ENCODE measurements around the gene GFRA4. TPM values are rescaled to one million over a fixed set of nuclear protein-coding genes. Genes with fewer than 3 reads are reported as not detected.

GFRA4 gene
- total RNA-seq, 2 donors from 2014 or later, result not detected

GRCh38 chr20:3648951-3649350, 14.2 kb downstream of the GFRA4 start:
- peaks cover 6 to 12% of the 10 kb centered on the region in 2 donors for H3K4me1 Mint-ChIP-seq (ENCODE audit: low read depth in 2 of 2)
- H3K4me3 Mint-ChIP-seq, result no peak overlapping the region
- no peaks in the 10 kb centered on the region for H3K9me3 Mint-ChIP-seq
- ATAC-seq (no peak), DNase-seq (ENCODE audit: low spot score) (no peak)
- H3K27ac Mint-ChIP-seq, result no peak overlapping the region
- no peaks in the 10 kb centered on the region for H3K27me3 Mint-ChIP-seq
- H3K36me3 Mint-ChIP-seq, result peaks cover 7% of the 10 kb centered on the region

- H3K36me3 Mint-ChIP-seq, result peaks cover 8% of the 10 kb centered on the region
- no peak overlapping the region for H3K27ac Mint-ChIP-seq
- H3K4me1 Mint-ChIP-seq (ENCODE audit: low read depth in 2 of 2), result peaks cover 3 to 6% of the 10 kb centered on the region in 2 donors
- H3K4me3 Mint-ChIP-seq, result no peak overlapping the region
- H3K9me3 Mint-ChIP-seq, result no peaks in the 10 kb centered on the region
- no peak for DNase-seq (ENCODE audit: low spot score)
- H3K27me3 Mint-ChIP-seq, result no peaks in the 10 kb centered on the region
- ATAC-seq, result no peak
These were observed 15.7 kb downstream of the GFRA4 start for GRCh38 chr20:3647473-3647872.

DNA sequence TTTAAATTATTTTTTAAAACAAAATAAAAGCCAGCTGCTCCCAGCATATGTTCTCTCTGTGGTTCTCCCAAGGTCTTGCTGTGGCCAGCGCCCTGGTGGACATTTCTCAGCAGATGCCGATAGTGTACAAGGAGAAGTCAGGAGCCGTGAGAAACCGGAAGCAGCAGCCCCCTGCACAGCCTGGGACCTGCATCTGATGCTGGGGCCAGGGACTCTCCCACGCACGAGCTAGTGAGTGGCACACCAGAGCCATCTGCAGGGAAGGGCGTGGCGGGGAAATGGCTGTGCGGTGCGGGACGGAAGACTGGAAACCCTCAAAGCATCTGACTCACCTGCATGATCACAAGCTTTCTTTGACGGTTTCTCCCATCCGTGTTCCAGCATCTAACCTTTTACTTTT, 16.5 kb downstream of the GFRA4 start:
- Mint-ChIP-seq H3K4me3 (no peak overlapping the region), H3K27me3 (no peaks in the 10 kb centered on the region), H3K4me1 (ENCODE audit: low read depth in 2 of 2) (peaks cover 0 to 3% of the 10 kb centered on the region in 2 donors), H3K27ac (no peak overlapping the region), H3K36me3 (peaks cover 13% of the 10 kb centered on the region), H3K9me3 (no peaks in the 10 kb centered on the region)
- ATAC-seq (no peak), DNase-seq (ENCODE audit: low spot score) (no peak)

DNA sequence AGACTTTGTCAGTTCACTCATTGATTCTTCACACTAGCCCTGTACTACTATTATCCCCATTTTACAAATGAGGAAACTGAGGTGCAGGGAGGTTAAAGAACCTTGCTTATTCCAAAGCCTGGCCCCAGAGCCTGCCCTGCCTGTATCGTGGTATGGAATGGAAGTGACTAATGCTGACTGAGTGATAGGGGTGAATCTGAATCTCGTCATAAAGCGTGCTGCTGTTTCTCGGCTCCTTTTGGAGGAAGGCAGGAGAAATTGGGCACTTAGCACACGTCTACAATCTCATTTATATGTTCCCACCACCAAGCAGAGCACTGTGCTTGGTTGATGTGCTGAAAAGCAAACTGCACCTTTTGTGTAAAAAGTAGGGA, 17.1 kb downstream of the GFRA4 start:
- no peak for ATAC-seq
- no peak overlapping the region for H3K4me3 Mint-ChIP-seq
- no peak overlapping the region for H3K27ac Mint-ChIP-seq
- H3K4me1 Mint-ChIP-seq (ENCODE audit: low read depth in 2 of 2), result no peaks in the 10 kb centered on the region
- H3K36me3 Mint-ChIP-seq, result peaks cover 13% of the 10 kb centered on the region
- H3K9me3 Mint-ChIP-seq, result no peaks in the 10 kb centered on the region
- DNase-seq (ENCODE audit: low spot score), result no peak
- no peaks in the 10 kb centered on the region for H3K27me3 Mint-ChIP-seq

DNA sequence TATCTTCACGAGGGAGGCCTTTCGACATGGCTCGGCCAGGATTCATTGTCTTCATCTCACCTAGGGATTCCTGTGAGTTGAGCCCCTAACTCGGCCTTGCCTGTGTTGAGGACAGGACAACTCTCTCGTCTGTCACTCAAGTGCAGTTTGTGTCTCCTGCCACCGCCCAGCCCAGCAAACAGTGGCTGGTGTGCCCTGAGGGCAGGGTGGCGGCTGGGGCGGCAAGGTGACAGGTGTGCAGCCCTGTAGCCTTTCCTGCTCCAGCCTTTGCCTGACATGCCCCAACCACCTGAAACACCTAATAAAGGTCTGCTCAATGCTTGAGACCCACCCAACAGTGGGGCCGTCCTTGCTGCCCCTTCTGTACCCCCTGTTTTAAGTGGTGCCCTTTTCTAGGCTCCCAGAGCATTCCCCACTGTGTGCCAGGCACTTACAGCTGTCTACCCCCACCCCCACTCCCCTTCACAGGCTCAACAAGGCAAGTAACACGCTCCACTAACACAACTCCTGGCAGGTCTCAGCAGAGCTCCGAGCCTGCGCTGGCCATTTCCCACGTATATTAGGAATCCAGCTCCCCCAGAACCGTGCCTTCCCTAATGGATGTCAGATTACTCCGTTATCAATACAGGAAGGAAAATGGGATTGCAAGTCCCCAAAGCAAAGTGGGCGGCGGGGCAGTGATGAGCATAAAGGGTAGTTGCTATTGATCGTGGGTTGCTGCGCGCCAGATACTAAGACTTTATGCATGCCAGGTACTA, 17.7 kb downstream of the GFRA4 start:
- ATAC-seq, result no peak
- H3K4me3 Mint-ChIP-seq, result no peak overlapping the region
- no peak for DNase-seq (ENCODE audit: low spot score)
- no peak overlapping the region for H3K27ac Mint-ChIP-seq
- H3K27me3 Mint-ChIP-seq, result no peaks in the 10 kb centered on the region
- no peaks in the 10 kb centered on the region for H3K9me3 Mint-ChIP-seq
- H3K36me3 Mint-ChIP-seq, result peaks cover 17% of the 10 kb centered on the region
- H3K4me1 Mint-ChIP-seq (ENCODE audit: low read depth in 2 of 2), result no peaks in the 10 kb centered on the region

DNA sequence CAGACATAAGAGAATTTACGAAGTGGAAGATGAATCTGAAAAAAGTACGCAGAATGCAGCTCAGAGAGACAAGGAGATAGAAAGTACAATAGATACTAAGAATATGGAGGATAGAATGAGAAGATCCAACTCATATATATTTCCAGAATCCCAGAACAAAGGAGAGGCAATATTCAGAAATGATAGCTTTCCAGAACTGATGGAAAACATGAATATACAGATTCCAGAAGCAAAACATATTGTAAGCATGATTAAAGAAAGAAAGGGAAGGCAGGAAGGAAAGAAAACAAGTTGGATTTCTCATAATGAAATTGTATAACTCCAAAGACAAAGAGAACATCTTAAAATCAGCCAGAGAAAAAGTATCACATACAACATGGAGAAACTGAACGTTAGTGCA, 22.9 kb downstream of the GFRA4 start:
- no peak overlapping the region for H3K4me3 Mint-ChIP-seq
- no peaks in the 10 kb centered on the region for H3K27me3 Mint-ChIP-seq
- no peak for ATAC-seq
- no peak for DNase-seq (ENCODE audit: low spot score)
- peaks cover 16% of the 10 kb centered on the region for H3K36me3 Mint-ChIP-seq
- no peaks in the 10 kb centered on the region for H3K9me3 Mint-ChIP-seq
- no peak overlapping the region for H3K27ac Mint-ChIP-seq
- no peaks in the 10 kb centered on the region for H3K4me1 Mint-ChIP-seq (ENCODE audit: low read depth in 2 of 2)

DNA sequence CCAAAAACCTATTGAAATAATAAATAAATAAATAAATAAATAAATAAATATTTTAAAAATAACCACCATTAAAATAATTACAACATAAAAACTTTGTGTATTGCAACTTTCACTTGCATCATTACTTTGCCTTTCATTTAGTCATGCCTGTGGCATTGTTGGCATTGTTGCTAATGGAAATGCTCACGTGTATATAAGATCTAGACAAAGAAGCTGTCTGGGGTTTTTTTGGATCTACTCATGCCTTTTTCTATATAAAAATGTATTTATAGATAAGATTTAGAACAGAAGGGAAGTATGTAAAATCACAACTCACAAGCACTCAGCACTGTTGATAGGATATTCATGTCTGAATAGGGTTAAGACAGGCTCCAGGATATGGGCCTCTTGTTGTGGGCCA, 27.9 kb downstream of the GFRA4 start:
- peaks cover 4% of the 10 kb centered on the region for H3K36me3 Mint-ChIP-seq
- no peak overlapping the region for H3K27ac Mint-ChIP-seq
- H3K4me1 Mint-ChIP-seq (ENCODE audit: low read depth in 2 of 2), result no peaks in the 10 kb centered on the region
- H3K4me3 Mint-ChIP-seq, result no peak overlapping the region
- DNase-seq (ENCODE audit: low spot score) (no peak), ATAC-seq (no peak)
- H3K9me3 Mint-ChIP-seq, result no peaks in the 10 kb centered on the region
- H3K27me3 Mint-ChIP-seq, result no peaks in the 10 kb centered on the region

- no peak for ATAC-seq
- DNase-seq (ENCODE audit: low spot score), result no peak
- no peak overlapping the region for H3K27ac Mint-ChIP-seq
- H3K36me3 Mint-ChIP-seq, result peaks cover 6% of the 10 kb centered on the region
- H3K9me3 Mint-ChIP-seq, result no peaks in the 10 kb centered on the region
- H3K4me1 Mint-ChIP-seq (ENCODE audit: low read depth in 2 of 2), result no peaks in the 10 kb centered on the region
- no peak overlapping the region for H3K4me3 Mint-ChIP-seq
- no peaks in the 10 kb centered on the region for H3K27me3 Mint-ChIP-seq
These were observed 29.2 kb downstream of the GFRA4 start for GRCh38 chr20:3633913-3634478.

GRCh38 chr20:3632311-3633004, 30.7 kb downstream of the GFRA4 start:
- no peaks in the 10 kb centered on the region for H3K9me3 Mint-ChIP-seq
- no peak overlapping the region for H3K4me3 Mint-ChIP-seq
- H3K4me1 Mint-ChIP-seq (ENCODE audit: low read depth in 2 of 2), result no peaks in the 10 kb centered on the region
- H3K36me3 Mint-ChIP-seq, result peaks cover 6% of the 10 kb centered on the region
- no peak for DNase-seq (ENCODE audit: low spot score)
- H3K27ac Mint-ChIP-seq, result no peak overlapping the region
- no peak for ATAC-seq
- H3K27me3 Mint-ChIP-seq, result no peaks in the 10 kb centered on the region

DNA sequence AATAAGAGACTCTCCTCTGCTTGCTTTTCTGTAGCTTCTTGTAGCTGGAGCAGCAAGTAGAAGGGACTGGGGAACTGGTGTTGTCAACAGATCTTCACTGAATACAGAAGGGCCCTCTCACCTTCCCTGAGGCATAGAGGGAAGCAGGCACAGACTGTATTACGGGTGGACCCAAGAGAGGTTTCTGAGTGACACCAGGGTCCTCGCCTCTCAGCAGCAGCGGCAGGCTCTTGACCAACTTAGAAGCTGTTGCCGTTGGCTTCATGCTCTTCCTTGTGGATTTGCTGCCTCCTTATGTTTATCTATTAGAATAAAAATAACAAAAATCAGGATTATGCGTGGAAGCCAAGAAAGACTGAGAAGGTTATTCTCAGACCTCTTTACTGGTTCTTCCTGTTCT, 31.7 kb downstream of the GFRA4 start:
- no peaks in the 10 kb centered on the region for H3K4me1 Mint-ChIP-seq (ENCODE audit: low read depth in 2 of 2)
- no peak overlapping the region for H3K4me3 Mint-ChIP-seq
- no peak overlapping the region for H3K27ac Mint-ChIP-seq
- ATAC-seq, result no peak
- no peaks in the 10 kb centered on the region for H3K27me3 Mint-ChIP-seq
- DNase-seq (ENCODE audit: low spot score), result no peak
- H3K36me3 Mint-ChIP-seq, result peaks cover 12% of the 10 kb centered on the region
- no peaks in the 10 kb centered on the region for H3K9me3 Mint-ChIP-seq

DNA sequence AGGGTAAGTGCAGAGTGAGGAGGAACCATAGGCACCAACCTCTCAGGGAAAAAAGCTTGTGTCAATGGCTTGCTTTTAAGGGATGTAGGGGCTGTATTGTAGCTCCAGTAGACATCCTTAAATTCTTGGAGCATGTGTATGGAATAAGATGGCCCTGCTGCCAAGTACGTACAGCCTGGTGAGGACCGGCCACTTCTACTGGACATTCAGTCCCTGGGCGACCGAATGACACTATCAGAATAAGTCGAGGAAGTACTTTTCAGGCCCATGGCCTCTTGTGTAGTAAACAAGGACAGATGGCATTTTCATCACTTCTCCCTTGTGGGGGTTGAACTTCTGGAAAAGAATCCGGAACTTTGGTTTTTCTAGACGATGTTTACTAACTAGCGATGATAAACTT, 32.8 kb downstream of the GFRA4 start:
- no peak overlapping the region for H3K27ac Mint-ChIP-seq
- H3K4me3 Mint-ChIP-seq, result no peak overlapping the region
- H3K4me1 Mint-ChIP-seq (ENCODE audit: low read depth in 2 of 2), result no peaks in the 10 kb centered on the region
- H3K36me3 Mint-ChIP-seq, result peaks cover 12% of the 10 kb centered on the region
- DNase-seq (ENCODE audit: low spot score), result no peak
- no peaks in the 10 kb centered on the region for H3K9me3 Mint-ChIP-seq
- H3K27me3 Mint-ChIP-seq, result no peaks in the 10 kb centered on the region
- peak in 1 of 2 donors; percentile 20 for ATAC-seq

DNA sequence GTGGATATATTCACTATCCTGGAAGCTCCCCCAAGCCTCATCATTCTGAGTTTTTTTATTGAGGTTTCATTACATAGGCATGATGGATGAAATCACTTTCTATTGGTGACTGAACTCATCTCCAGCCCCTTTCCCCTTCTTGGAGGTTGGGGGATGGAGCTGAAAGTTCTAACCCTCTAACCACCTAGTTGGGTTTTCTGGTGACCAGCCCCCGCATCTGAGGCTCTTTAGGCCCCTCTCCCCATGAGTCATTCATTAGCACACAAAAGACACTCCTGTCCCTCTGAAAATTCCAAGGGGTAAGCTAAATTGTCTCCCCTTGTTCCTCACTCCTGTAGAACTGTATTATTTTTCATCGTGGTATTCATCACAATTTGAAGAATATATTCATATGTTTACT, 33.3 kb downstream of the GFRA4 start:
- no peaks in the 10 kb centered on the region for H3K4me1 Mint-ChIP-seq (ENCODE audit: low read depth in 2 of 2)
- peaks cover 12% of the 10 kb centered on the region for H3K36me3 Mint-ChIP-seq
- no peaks in the 10 kb centered on the region for H3K27me3 Mint-ChIP-seq
- ATAC-seq (no peak), DNase-seq (ENCODE audit: low spot score) (no peak)
- no peak overlapping the region for H3K4me3 Mint-ChIP-seq
- H3K9me3 Mint-ChIP-seq, result no peaks in the 10 kb centered on the region
- H3K27ac Mint-ChIP-seq, result no peak overlapping the region

- Mint-ChIP-seq H3K4me3 (no peak overlapping the region), H3K4me1 (ENCODE audit: low read depth in 2 of 2) (no peaks in the 10 kb centered on the region), H3K27ac (no peak overlapping the region), H3K27me3 (no peaks in the 10 kb centered on the region), H3K9me3 (no peaks in the 10 kb centered on the region), H3K36me3 (peaks cover 12% of the 10 kb centered on the region)
- DNase-seq (ENCODE audit: low spot score), result no peak
- no peak for ATAC-seq
These were observed 34.5 kb downstream of the GFRA4 start for GRCh38 chr20:3628502-3629314.

DNA sequence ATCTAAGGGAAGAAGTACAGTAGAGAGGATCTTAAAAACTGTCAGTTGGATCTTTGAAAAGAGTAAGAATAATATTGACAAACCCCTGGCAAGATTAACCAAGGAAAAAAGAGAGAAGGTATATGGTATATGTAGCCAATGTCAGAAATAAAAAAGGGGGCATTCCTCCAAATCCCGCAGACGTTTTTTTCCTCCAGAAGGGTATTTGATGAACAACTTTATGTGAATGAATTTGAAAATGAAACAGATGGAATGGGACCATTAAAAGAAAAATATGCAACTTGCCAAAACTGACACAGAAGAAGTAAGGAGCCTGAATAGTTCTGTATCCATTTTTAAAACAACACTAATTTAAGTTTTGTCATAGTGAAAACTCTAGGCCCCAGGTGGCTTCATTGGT, 35.7 kb downstream of the GFRA4 start:
- DNase-seq (ENCODE audit: low spot score) (no peak), ATAC-seq (no peak)
- Mint-ChIP-seq H3K4me3 (no peak overlapping the region), H3K27ac (no peak overlapping the region), H3K9me3 (no peaks in the 10 kb centered on the region), H3K4me1 (ENCODE audit: low read depth in 2 of 2) (no peaks in the 10 kb centered on the region), H3K36me3 (peaks cover 12% of the 10 kb centered on the region), H3K27me3 (no peaks in the 10 kb centered on the region)
